HG03354 (cell line): ENCODE data around the gene CCDC180.
"Not testable (repeated sequence)": the region's sequence is repeated elsewhere in the genome, so short reads cannot be mapped to it uniquely, and the experiment has no call there.

Experiments used
- ATAC-seq: cut with Tn5 transposase; IDR thresholded peaks from one replicate; pipeline ENCODE4 v1.9.1; 2021; ENCODE audit warnings: mild to moderate bottlenecking; ENCODE audit not compliant: unreplicated experiment, poor library complexity, severe bottlenecking

Gene CCDC180

GRCh38 chr9:97309260-97309659 lies 1.8 kb downstream of the CCDC180 start:
- no peak for ATAC-seq

GRCh38 chr9:97310023-97310422 lies 2.6 kb downstream of the CCDC180 start:
- no peak for ATAC-seq

- no peak for ATAC-seq
Measured at GRCh38 chr9:97310896-97311295, 3.4 kb downstream of the CCDC180 start.

- ATAC-seq: no peak
Measured at GRCh38 chr9:97311798-97312500, 4.5 kb downstream of the CCDC180 start.

- no peak for ATAC-seq
Measured at GRCh38 chr9:97312556-97312955, 5.1 kb downstream of the CCDC180 start.

- no peak for ATAC-seq
Measured at GRCh38 chr9:97313243-97313642, 5.8 kb downstream of the CCDC180 start.

- no peak for ATAC-seq
Measured at GRCh38 chr9:97313746-97314145, 6.3 kb downstream of the CCDC180 start.

GRCh38 chr9:97314503-97314902 lies 7.0 kb downstream of the CCDC180 start:
- ATAC-seq: no peak

GRCh38 chr9:97315550-97315949 lies 8.1 kb downstream of the CCDC180 start:
- ATAC-seq: no peak

- no peak for ATAC-seq
Measured at GRCh38 chr9:97316904-97317303, 9.4 kb downstream of the CCDC180 start.

- ATAC-seq: no peak
Measured at GRCh38 chr9:97318433-97318832, 11.0 kb downstream of the CCDC180 start.

- ATAC-seq: no peak
Measured at GRCh38 chr9:97319395-97319794, 11.9 kb downstream of the CCDC180 start.

- no peak for ATAC-seq
Measured at GRCh38 chr9:97320080-97320642, 12.7 kb downstream of the CCDC180 start.

- no peak for ATAC-seq
Measured at GRCh38 chr9:97321251-97321650, 13.8 kb downstream of the CCDC180 start.

- ATAC-seq: no peak
Measured at GRCh38 chr9:97321691-97322090, 14.2 kb downstream of the CCDC180 start.

- ATAC-seq: no peak
Measured at GRCh38 chr9:97322105-97322504, 14.6 kb downstream of the CCDC180 start.

GRCh38 chr9:97324954-97325353 lies 17.5 kb downstream of the CCDC180 start:
- ATAC-seq: no peak

- no peak for ATAC-seq
Measured at GRCh38 chr9:97327562-97327961, 20.1 kb downstream of the CCDC180 start.

- ATAC-seq: no peak
Measured at GRCh38 chr9:97332993-97333392, 25.5 kb downstream of the CCDC180 start.

GRCh38 chr9:97335622-97336021 lies 28.2 kb downstream of the CCDC180 start:
- not testable (repeated sequence) for ATAC-seq

- ATAC-seq: no peak
Measured at GRCh38 chr9:97348871-97349270, 41.4 kb downstream of the CCDC180 start.

GRCh38 chr9:97349400-97349799 lies 41.9 kb downstream of the CCDC180 start:
- no peak for ATAC-seq
